Measurements from ENCODE around the gene FGF14. TPM values are rescaled to one million over a fixed set of nuclear protein-coding genes. Genes with fewer than 3 reads are reported as not detected.

The FGF14 gene
- total RNA-seq, 4 donors from 2014 or later, result 0.12 to 3.5 (median 1.3) TPM

DNA sequence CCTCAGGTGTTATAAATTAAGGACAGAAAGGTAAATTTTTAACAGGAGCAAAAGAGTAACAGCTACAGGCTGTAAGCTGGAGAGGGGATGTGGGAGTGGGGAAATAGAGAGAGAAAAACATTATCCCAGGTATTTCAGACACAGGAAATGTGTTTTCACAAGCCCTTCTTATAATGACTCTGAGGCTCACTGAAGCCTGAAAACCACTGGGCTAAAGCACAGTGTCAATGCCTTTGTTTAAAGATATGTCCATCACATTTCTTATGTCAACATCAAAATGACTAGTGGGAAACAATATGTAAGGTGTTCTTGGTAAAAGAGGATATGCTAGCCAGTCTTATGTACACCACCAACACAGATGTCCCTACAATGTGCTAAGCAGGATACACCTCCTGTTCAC lies 365.9 kb downstream of the FGF14 start:
- ATAC-seq (ENCODE audit: low FRiP score) (no peak), DNase-seq (ENCODE audit: low spot score) (no peak)
- TF ChIP-seq, protein P1, sequence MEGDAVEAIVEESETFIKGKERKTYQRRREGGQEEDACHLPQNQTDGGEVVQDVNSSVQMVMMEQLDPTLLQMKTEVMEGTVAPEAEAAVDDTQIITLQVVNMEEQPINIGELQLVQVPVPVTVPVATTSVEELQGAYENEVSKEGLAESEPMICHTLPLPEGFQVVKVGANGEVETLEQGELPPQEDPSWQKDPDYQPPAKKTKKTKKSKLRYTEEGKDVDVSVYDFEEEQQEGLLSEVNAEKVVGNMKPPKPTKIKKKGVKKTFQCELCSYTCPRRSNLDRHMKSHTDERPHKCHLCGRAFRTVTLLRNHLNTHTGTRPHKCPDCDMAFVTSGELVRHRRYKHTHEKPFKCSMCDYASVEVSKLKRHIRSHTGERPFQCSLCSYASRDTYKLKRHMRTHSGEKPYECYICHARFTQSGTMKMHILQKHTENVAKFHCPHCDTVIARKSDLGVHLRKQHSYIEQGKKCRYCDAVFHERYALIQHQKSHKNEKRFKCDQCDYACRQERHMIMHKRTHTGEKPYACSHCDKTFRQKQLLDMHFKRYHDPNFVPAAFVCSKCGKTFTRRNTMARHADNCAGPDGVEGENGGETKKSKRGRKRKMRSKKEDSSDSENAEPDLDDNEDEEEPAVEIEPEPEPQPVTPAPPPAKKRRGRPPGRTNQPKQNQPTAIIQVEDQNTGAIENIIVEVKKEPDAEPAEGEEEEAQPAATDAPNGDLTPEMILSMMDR (IDR thresholded peaks at IDR 0.05), result no peak

DNA sequence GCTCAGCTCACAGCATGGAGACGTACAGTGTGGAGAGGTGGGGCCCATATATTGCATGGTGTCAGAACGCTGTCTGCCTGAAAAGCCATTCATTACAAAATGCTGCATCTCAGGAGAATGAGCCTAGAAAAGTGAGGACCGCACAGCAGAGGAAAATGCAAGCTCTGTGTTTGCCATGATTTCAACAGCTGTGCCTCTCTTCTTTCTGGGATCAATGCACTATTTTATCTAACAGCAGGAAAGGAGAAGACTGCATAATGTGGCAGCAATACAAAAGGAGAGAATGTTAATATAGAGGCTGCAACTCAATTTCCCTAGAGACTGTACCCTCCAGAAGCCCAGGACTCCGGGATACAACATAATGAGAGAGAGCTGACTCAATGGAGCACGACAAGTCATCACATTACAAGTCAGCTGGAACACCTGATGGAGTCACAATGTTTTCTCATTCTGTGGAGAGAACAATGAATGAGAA lies 368.0 kb downstream of the FGF14 start:
- TF ChIP-seq, protein P1 (IDR thresholded peaks at IDR 0.05), result no peak
- no peak for DNase-seq (ENCODE audit: low spot score)
- no peak for ATAC-seq (ENCODE audit: low FRiP score)

DNA sequence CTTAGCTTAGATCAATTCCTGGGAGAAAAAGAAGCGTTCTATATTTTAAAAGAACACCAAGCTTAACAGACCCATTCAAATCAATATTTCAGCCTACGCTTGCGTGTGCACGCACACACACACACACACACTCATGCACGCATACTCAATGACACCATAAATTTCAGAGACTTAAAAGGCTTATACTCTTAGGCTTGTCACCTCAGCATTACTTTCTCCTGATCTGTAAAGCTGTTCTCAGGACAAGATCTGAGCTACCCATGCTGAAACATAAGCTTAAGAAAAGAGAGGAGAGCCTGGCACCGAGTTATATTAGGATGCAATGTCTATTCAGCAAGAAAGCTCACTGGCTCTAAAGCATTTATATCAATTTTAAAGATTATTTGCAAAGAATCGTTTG lies 368.5 kb downstream of the FGF14 start:
- no peak for DNase-seq (ENCODE audit: low spot score)
- no peak for ATAC-seq (ENCODE audit: low FRiP score)
- TF ChIP-seq, protein P1 (IDR thresholded peaks at IDR 0.05), result no peak

DNA sequence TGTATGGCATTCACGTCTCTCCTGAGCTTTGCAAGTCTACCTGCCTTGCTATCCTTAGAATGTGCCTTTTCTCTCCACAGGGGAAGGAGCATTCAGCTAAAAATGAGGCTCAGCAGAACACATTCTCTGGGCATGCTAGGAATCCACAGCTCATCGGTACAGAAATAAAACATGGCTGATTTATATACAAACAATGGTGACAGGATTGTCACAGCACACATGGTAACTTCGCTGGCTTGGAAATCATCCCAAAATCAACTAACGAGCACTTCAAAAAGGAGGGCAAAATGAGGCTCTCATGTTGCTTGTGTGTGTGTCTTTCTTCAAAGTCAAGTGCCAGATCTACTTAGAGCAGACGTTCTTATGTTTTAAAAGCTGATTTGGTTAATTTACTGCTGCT lies 373.0 kb downstream of the FGF14 start:
- TF ChIP-seq, protein P1 (IDR thresholded peaks at IDR 0.05), result no peak
- DNase-seq (ENCODE audit: low spot score), result no peak
- ATAC-seq (ENCODE audit: low FRiP score), result no peak

DNA sequence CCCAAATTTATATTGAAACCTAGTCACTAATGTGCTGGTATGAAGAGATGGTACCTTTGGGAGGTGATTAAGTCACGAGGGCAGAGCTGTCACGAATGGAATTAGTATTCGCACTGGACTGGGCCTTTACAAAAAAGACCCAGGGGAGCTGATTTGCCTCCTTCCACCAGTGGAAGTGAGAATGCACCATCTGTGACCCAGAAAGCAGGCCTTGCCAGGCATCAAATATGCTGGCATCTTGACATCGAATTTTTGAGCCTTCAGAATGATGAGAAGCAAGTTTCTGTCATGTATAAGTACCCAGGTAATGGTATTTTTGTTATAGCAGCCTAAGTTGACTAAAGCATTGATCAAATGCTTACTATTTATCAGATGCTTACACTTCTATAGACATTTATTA lies 373.6 kb downstream of the FGF14 start:
- DNase-seq (ENCODE audit: low spot score), result no peak
- ATAC-seq (ENCODE audit: low FRiP score), result no peak
- TF ChIP-seq, protein P1 (IDR thresholded peaks at IDR 0.05), result no peak

DNA sequence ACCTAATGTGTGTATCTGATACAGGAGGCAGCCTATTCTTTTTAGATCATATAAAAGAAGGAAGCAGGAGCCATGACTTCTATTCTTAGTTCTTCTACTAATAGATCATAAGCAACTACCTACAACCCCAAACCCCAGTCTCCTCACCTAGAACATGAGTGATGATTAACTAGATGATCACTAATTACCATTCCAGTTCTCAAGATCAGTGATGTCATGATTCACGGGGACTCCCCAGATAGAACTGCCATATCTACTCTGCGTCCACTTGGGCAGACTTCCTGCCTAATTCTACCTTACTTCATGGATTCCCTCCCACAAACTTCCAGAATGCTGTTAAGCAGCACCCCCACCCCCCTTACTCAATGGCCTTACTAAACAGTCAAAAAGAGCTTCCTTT lies 380.1 kb downstream of the FGF14 start:
- TF ChIP-seq, protein P1 (IDR thresholded peaks at IDR 0.05), result no peak
- no peak for DNase-seq (ENCODE audit: low spot score)
- no peak for ATAC-seq (ENCODE audit: low FRiP score)

DNA sequence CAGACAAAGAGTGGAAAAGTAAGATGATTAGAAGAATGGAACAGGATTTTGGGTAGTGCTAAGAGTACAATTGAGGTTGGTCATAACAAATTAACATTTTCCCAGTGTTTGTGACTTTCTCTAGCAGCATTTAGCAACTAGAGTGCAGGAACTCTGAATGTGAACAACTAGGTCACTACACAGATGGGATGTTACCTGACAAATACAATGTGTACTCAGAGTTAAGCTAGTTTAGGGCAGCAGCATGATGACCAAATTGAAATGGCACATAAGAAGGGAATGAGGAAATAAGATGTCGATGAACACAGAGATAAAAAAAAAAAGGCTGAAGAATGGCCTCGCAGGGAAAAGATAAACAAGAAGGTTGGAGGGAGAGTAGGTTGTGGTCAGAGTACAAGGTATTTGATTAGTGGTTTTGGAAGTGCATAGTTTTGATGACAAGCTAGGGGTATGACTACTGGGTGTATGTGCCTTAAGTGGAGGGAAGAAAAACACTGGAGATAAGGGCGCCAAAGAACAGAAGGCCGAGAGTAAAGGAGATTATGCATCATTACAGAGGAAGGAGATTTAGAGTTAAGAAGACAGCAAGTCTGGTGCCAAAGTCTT lies 381.1 kb downstream of the FGF14 start:
- TF ChIP-seq, protein P1 (IDR thresholded peaks at IDR 0.05), result no peak
- DNase-seq (ENCODE audit: low spot score) (no peak), ATAC-seq (ENCODE audit: low FRiP score) (no peak)

Measured in omental fat pad (tissue), 4 donors.